DOHH2 (cell line): ENCODE measurements around the gene MRPL3.

Experiments
- CTCF ChIP-seq: fragments of 200-600 bp; sonication (generic); IDR thresholded peaks from one replicate; pipeline ENCODE4 v1.5.1; 2014; ENCODE audit warnings: antibody characterized with exemption, mild to moderate bottlenecking, low read depth, low read length; ENCODE audit not compliant: poor library complexity, severe bottlenecking
- EZH2phosphoT487 ChIP-seq: fragments of 200-600 bp; sonication (generic); IDR thresholded peaks from 2 replicates; pipeline ENCODE4 v1.6.1; 2017; ENCODE audit warnings: borderline replicate concordance, mild to moderate bottlenecking, antibody characterized with exemption, low read length, moderate library complexity, mixed read lengths

GRCh38 chr3:131526801-131527347 lies 24.1 kb upstream of the MRPL3 start:
- no peak for TF ChIP-seq CTCF
- TF ChIP-seq EZH2phosphoT487, result no peak
